ENCODE results near the gene CCDC122.
A peak's percentile ranks its signal among the peaks of the same experiment; 100 is the strongest.
"Not testable (repeated sequence)": the region's sequence is repeated elsewhere in the genome, so short reads cannot be mapped to it uniquely, and the experiment has no call there.

The CCDC122 gene

DNA sequence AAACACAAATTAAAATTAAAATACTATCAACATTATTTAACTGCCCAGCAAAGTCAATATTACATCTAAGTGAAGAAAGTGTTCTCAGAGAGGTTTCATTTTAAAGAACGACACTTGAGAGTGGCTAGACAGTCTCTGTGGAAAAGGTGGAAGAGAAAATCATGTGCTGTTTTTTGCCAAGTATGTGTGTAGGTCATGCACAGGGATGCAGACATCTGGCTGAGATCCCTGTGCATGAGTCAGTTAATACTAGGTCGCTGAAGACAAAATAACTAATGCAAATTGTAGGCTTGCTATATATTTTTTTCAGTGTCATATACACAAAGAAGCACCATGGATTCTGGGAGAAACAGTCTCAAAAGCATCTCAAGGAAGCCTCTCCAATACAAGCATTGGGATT lies 48.5 kb downstream of the CCDC122 start:
- Histone ChIP-seq H3K23ac (ENCODE audit: low read length) (no peak overlapping the region), H3K27ac (ENCODE audit: low read depth, low read length) (no peak overlapping the region), H3K4me2 (ENCODE audit: low read length) (no peak overlapping the region), H3K4me1 (ENCODE audit: control insufficient read depth in 1 of 2, insufficient read depth in 2 of 2, low read length in 2 of 2) (no peaks in the 10 kb centered on the region), H3K18ac (ENCODE audit: low read length) (no peak overlapping the region), H3K4me3 (ENCODE audit: low read depth, low read length) (no peak overlapping the region), H4K12ac (ENCODE audit: low read depth, low read length) (no peak overlapping the region), H4K91ac (ENCODE audit: low read depth, low read length) (no peak overlapping the region), H3K14ac (ENCODE audit: low read length) (no peak overlapping the region), H3K27me3 (ENCODE audit: insufficient read depth, low read length) (no peaks in the 10 kb centered on the region), H3K79me2 (ENCODE audit: control insufficient read depth, insufficient read depth, low read length, poor library complexity) (no peaks in the 10 kb centered on the region), H3K4ac (ENCODE audit: low read depth, low read length) (no peak overlapping the region), H3K36me3 (ENCODE audit: control insufficient read depth in 1 of 2, insufficient read depth in 2 of 2, low read length in 2 of 2) (no peaks in the 10 kb centered on the region), H3K79me1 (ENCODE audit: low read length) (no peaks in the 10 kb centered on the region), H2BK120ac (ENCODE audit: insufficient read depth, low read length, poor library complexity) (no peak overlapping the region), H2AK5ac (ENCODE audit: low read length) (no peak overlapping the region), H4K8ac (ENCODE audit: low read depth, low read length) (no peak overlapping the region), H2BK12ac (ENCODE audit: low read length) (no peak overlapping the region), H3K9me3 (ENCODE audit: insufficient read depth, low read depth, low read length) (no peaks in the 10 kb centered on the region), H2AFZ (ENCODE audit: insufficient read depth, low read length, poor library complexity) (no peak overlapping the region), H2BK5ac (ENCODE audit: low read depth, low read length, poor library complexity) (no peak overlapping the region), H3K9ac (ENCODE audit: low read length) (no peak overlapping the region)
- WGBS (ENCODE audit: extremely low coverage, insufficient coverage, insufficient read length): no CpG with 5 or more reads among the region's 2 CpGs
- peak; percentile 11 to 22 for DNase-seq

DNA sequence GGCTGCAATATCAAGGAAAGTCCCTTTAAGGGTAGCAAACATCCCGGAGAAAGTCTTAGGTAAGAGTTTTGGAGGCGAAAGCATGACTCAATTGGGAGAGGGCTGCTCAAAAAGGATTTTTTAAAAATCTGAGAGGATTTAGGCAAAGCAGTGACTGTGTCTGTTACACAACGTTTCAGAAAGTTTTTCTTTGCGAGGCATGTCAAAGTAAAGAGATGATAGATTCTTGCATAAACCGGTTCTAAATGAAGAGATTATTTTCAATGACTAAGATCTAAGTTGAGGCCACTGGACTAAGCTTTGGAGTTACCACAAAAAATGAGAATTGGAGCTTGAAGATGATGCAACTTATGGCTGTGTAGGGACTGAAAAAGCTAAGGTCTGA lies 49.1 kb downstream of the CCDC122 start:
- Histone ChIP-seq H3K18ac (ENCODE audit: low read length) (no peak overlapping the region), H4K12ac (ENCODE audit: low read depth, low read length) (no peak overlapping the region), H2BK12ac (ENCODE audit: low read length) (no peak overlapping the region), H4K91ac (ENCODE audit: low read depth, low read length) (no peak overlapping the region), H3K79me2 (ENCODE audit: control insufficient read depth, insufficient read depth, low read length, poor library complexity) (no peaks in the 10 kb centered on the region), H3K9me3 (ENCODE audit: insufficient read depth, low read depth, low read length) (no peaks in the 10 kb centered on the region), H3K23ac (ENCODE audit: low read length) (no peak overlapping the region), H3K4me2 (ENCODE audit: low read length) (no peak overlapping the region), H4K8ac (ENCODE audit: low read depth, low read length) (no peak overlapping the region), H2BK5ac (ENCODE audit: low read depth, low read length, poor library complexity) (no peak overlapping the region), H2AFZ (ENCODE audit: insufficient read depth, low read length, poor library complexity) (no peak overlapping the region), H3K4me3 (ENCODE audit: low read depth, low read length) (no peak overlapping the region), H3K36me3 (ENCODE audit: control insufficient read depth in 1 of 2, insufficient read depth in 2 of 2, low read length in 2 of 2) (no peaks in the 10 kb centered on the region), H2AK5ac (ENCODE audit: low read length) (no peak overlapping the region), H3K4ac (ENCODE audit: low read depth, low read length) (no peak overlapping the region), H3K4me1 (ENCODE audit: control insufficient read depth in 1 of 2, insufficient read depth in 2 of 2, low read length in 2 of 2) (no peaks in the 10 kb centered on the region), H3K9ac (ENCODE audit: low read length) (no peak overlapping the region), H3K14ac (ENCODE audit: low read length) (no peak overlapping the region), H3K79me1 (ENCODE audit: low read length) (no peaks in the 10 kb centered on the region), H3K27me3 (ENCODE audit: insufficient read depth, low read length) (no peaks in the 10 kb centered on the region), H2BK120ac (ENCODE audit: insufficient read depth, low read length, poor library complexity) (no peak overlapping the region), H3K27ac (ENCODE audit: low read depth, low read length) (no peak overlapping the region)
- DNase-seq: peak; percentile 70 to 71
- no CpG with 5 or more reads among the region's 5 CpGs for WGBS (ENCODE audit: extremely low coverage, insufficient coverage, insufficient read length)

DNA sequence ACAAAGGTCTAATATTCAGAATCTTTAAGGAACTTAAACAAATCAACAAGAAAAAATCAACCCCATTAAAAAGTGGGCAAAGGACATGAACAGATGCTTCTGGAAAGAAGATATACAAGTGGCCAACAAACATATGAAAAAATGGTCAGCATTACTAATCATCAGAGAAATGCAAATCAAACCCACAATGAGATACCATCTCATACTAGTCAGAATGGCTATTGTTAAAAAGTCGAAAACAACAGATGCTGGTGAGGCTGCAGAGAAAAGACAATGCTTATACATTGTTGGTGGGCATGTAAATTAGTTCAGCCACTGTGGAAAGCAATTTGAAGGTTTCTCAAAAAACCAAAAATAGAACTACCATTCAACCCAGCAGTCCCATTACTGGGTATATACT lies 54.9 kb downstream of the CCDC122 start:
- not testable (repeated sequence) for H2AFZ ChIP-seq (ENCODE audit: insufficient read depth, low read length, poor library complexity); H3K27me3 ChIP-seq (ENCODE audit: insufficient read depth, low read length); H3K18ac ChIP-seq (ENCODE audit: low read length); H3K23ac ChIP-seq (ENCODE audit: low read length); DNase-seq; H2BK5ac ChIP-seq (ENCODE audit: low read depth, low read length, poor library complexity); H3K4ac ChIP-seq (ENCODE audit: low read depth, low read length); H2BK12ac ChIP-seq (ENCODE audit: low read length); H3K9ac ChIP-seq (ENCODE audit: low read length); H3K4me1 ChIP-seq (ENCODE audit: control insufficient read depth in 1 of 2, insufficient read depth in 2 of 2, low read length in 2 of 2); H3K36me3 ChIP-seq (ENCODE audit: control insufficient read depth in 1 of 2, insufficient read depth in 2 of 2, low read length in 2 of 2); H2AK5ac ChIP-seq (ENCODE audit: low read length); H3K4me2 ChIP-seq (ENCODE audit: low read length); H3K14ac ChIP-seq (ENCODE audit: low read length); H3K27ac ChIP-seq (ENCODE audit: low read depth, low read length); H4K91ac ChIP-seq (ENCODE audit: low read depth, low read length); H3K79me2 ChIP-seq (ENCODE audit: control insufficient read depth, insufficient read depth, low read length, poor library complexity); H2BK120ac ChIP-seq (ENCODE audit: insufficient read depth, low read length, poor library complexity); H3K9me3 ChIP-seq (ENCODE audit: insufficient read depth, low read depth, low read length); H3K79me1 ChIP-seq (ENCODE audit: low read length); H4K12ac ChIP-seq (ENCODE audit: low read depth, low read length); H3K4me3 ChIP-seq (ENCODE audit: low read depth, low read length); H4K8ac ChIP-seq (ENCODE audit: low read depth, low read length)
- no CpG with 5 or more reads among the region's 1 CpG for WGBS (ENCODE audit: extremely low coverage, insufficient coverage, insufficient read length)

DNA sequence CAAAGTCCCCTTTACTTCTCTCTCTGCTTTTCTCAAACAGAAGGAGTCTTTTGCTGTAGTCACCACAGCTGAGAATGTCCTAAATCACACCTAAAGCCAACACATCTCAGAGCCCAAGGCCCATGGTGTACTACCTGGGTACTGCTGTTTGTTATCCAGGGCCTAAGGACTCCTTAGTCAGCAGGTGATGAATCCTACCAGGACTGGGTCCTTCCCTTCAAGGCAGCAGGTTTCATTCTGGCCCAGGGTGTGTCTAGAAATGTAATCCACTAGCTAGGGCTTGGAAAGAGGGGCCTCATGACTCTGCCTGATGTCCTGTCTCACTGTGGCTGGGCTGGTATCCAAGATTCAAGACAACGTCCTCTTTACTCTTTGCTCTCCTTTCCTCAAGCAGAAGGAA lies 56.6 kb downstream of the CCDC122 start:
- H3K36me3 ChIP-seq (ENCODE audit: control insufficient read depth in 1 of 2, insufficient read depth in 2 of 2, low read length in 2 of 2): no peaks in the 10 kb centered on the region
- H3K9me3 ChIP-seq (ENCODE audit: insufficient read depth, low read depth, low read length): no peaks in the 10 kb centered on the region
- no peak overlapping the region for H3K23ac ChIP-seq (ENCODE audit: low read length)
- H3K9ac ChIP-seq (ENCODE audit: low read length): no peak overlapping the region
- no peak overlapping the region for H3K4ac ChIP-seq (ENCODE audit: low read depth, low read length)
- no peak overlapping the region for H2BK5ac ChIP-seq (ENCODE audit: low read depth, low read length, poor library complexity)
- DNase-seq: no peak
- no peaks in the 10 kb centered on the region for H3K79me2 ChIP-seq (ENCODE audit: control insufficient read depth, insufficient read depth, low read length, poor library complexity)
- H3K4me3 ChIP-seq (ENCODE audit: low read depth, low read length): no peak overlapping the region
- no peaks in the 10 kb centered on the region for H3K27me3 ChIP-seq (ENCODE audit: insufficient read depth, low read length)
- H3K27ac ChIP-seq (ENCODE audit: low read depth, low read length): no peak overlapping the region
- H3K79me1 ChIP-seq (ENCODE audit: low read length): no peaks in the 10 kb centered on the region
- no peak overlapping the region for H2BK120ac ChIP-seq (ENCODE audit: insufficient read depth, low read length, poor library complexity)
- no peak overlapping the region for H4K91ac ChIP-seq (ENCODE audit: low read depth, low read length)
- H4K12ac ChIP-seq (ENCODE audit: low read depth, low read length): no peak overlapping the region
- H3K14ac ChIP-seq (ENCODE audit: low read length): no peak overlapping the region
- no peak overlapping the region for H3K4me2 ChIP-seq (ENCODE audit: low read length)
- WGBS (ENCODE audit: extremely low coverage, insufficient coverage, insufficient read length): no CpG with 5 or more reads among the region's 1 CpG
- H4K8ac ChIP-seq (ENCODE audit: low read depth, low read length): no peak overlapping the region
- no peak overlapping the region for H2AFZ ChIP-seq (ENCODE audit: insufficient read depth, low read length, poor library complexity)
- no peak overlapping the region for H2BK12ac ChIP-seq (ENCODE audit: low read length)
- no peak overlapping the region for H2AK5ac ChIP-seq (ENCODE audit: low read length)
- H3K4me1 ChIP-seq (ENCODE audit: control insufficient read depth in 1 of 2, insufficient read depth in 2 of 2, low read length in 2 of 2): no peaks in the 10 kb centered on the region
- no peak overlapping the region for H3K18ac ChIP-seq (ENCODE audit: low read length)

Measured in trophoblast cell (in vitro differentiated cells and primary cell).